ENCODE measurements around the gene CNOT11. TPM values are rescaled to one million over a fixed set of nuclear protein-coding genes. Genes with fewer than 3 reads are reported as not detected.

CNOT11 gene
- total and polyA plus RNA-seq, 2 of the 13 experiments (the other 11 are each of a cell fraction or from before 2014, with no cell fraction given) = 114 to 209 TPM

- TF ChIP-seq MZF1 (CRISPR knock-in tag; IDR thresholded peaks at IDR 0.05; ENCODE audit: borderline replicate concordance) = no peak
- peak; percentile 69 for TF ChIP-seq ZFX (CRISPR knock-in tag; IDR thresholded peaks at IDR 0.05; ENCODE audit: low read depth)
- TF ChIP-seq, protein P1, sequence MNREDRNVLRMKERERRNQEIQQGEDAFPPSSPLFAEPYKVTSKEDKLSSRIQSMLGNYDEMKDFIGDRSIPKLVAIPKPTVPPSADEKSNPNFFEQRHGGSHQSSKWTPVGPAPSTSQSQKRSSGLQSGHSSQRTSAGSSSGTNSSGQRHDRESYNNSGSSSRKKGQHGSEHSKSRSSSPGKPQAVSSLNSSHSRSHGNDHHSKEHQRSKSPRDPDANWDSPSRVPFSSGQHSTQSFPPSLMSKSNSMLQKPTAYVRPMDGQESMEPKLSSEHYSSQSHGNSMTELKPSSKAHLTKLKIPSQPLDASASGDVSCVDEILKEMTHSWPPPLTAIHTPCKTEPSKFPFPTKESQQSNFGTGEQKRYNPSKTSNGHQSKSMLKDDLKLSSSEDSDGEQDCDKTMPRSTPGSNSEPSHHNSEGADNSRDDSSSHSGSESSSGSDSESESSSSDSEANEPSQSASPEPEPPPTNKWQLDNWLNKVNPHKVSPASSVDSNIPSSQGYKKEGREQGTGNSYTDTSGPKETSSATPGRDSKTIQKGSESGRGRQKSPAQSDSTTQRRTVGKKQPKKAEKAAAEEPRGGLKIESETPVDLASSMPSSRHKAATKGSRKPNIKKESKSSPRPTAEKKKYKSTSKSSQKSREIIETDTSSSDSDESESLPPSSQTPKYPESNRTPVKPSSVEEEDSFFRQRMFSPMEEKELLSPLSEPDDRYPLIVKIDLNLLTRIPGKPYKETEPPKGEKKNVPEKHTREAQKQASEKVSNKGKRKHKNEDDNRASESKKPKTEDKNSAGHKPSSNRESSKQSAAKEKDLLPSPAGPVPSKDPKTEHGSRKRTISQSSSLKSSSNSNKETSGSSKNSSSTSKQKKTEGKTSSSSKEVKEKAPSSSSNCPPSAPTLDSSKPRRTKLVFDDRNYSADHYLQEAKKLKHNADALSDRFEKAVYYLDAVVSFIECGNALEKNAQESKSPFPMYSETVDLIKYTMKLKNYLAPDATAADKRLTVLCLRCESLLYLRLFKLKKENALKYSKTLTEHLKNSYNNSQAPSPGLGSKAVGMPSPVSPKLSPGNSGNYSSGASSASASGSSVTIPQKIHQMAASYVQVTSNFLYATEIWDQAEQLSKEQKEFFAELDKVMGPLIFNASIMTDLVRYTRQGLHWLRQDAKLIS (CRISPR knock-in tag; IDR thresholded peaks at IDR 0.05) = no peak
- TF ChIP-seq FOXC1 (CRISPR knock-in tag; IDR thresholded peaks at IDR 0.05; ENCODE audit: borderline replicate concordance) = peak; percentile 53; the same call in 1 of the 2 replicates
- TF ChIP-seq ZNF746 (CRISPR knock-in tag; IDR thresholded peaks at IDR 0.05) = no peak
- TF ChIP-seq KMT2B (CRISPR knock-in tag; IDR thresholded peaks at IDR 0.05) = no peak
- TF ChIP-seq ZBTB38 (CRISPR knock-in tag; IDR thresholded peaks at IDR 0.05) = 0 out of 2 replicates have a peak, but pooled peaks have one; percentile 26
- peak; percentile 29 for TF ChIP-seq ZNF18 (CRISPR knock-in tag; IDR thresholded peaks at IDR 0.05; ENCODE audit: insufficient replicate concordance)
- TF ChIP-seq U2AF1 (optimal IDR thresholded peaks at IDR 0.05; ENCODE audit: low read depth, low read length) = peak; percentile 82
- TF ChIP-seq ZNF160 (CRISPR knock-in tag; IDR thresholded peaks at IDR 0.05) = no peak; the same call in 1 of the 2 replicates
- no peak for TF ChIP-seq TRIM22 (IDR thresholded peaks at IDR 0.05)
- TF ChIP-seq SSRP1 (CRISPR knock-in tag; IDR thresholded peaks at IDR 0.05) = 0 out of 2 replicates have a peak, but pooled peaks have one; percentile 19
- TF ChIP-seq ZSCAN29 (CRISPR knock-in tag; conservative IDR thresholded peaks at IDR 0.05) = no peak
- TF ChIP-seq EEA1 (CRISPR knock-in tag; IDR thresholded peaks at IDR 0.05; ENCODE audit: borderline replicate concordance) = peak; percentile 83; the same call in 1 of the 2 replicates
- TF ChIP-seq MTF1 (CRISPR knock-in tag; IDR thresholded peaks at IDR 0.05) = no peak
- no peak for TF ChIP-seq NONO (IDR thresholded peaks at IDR 0.05)
- no peak for TF ChIP-seq NONO (CRISPR knock-in tag; conservative IDR thresholded peaks at IDR 0.05)
- TF ChIP-seq ELF1 (CRISPR knock-in tag; IDR thresholded peaks at IDR 0.05) = no peak
- TF ChIP-seq ZBTB8A (CRISPR knock-in tag; IDR thresholded peaks at IDR 0.05; ENCODE audit: borderline replicate concordance, low read depth) = no peak
- TF ChIP-seq ZNF891 (CRISPR knock-in tag; IDR thresholded peaks at IDR 0.05) = peak; percentile 66; the same call in 1 of the 2 replicates
- TF ChIP-seq TEAD2 (CRISPR knock-in tag; IDR thresholded peaks at IDR 0.05) = 0 out of 2 replicates have a peak, but pooled peaks have one; percentile 14
- no peak for TF ChIP-seq HOXA5 (CRISPR knock-in tag; IDR thresholded peaks at IDR 0.05)
- no peak for TF ChIP-seq ZNF430 (CRISPR knock-in tag; IDR thresholded peaks at IDR 0.05)
These were observed 472 bp downstream of the CNOT11 start (continued) for GRCh38 chr2:101253013-101253702.

Data from HepG2 (cell line).